Progenitor cell of endocrine pancreas (in vitro differentiated cells): ENCODE results near the gene GFOD2. TPM values are rescaled to one million over a fixed set of nuclear protein-coding genes. Genes with fewer than 3 reads are reported as not detected.
"Not testable (repeated sequence)": the region's sequence is repeated elsewhere in the genome, so short reads cannot be mapped to it uniquely, and the experiment has no call there.

Experiments
- DNase-seq: peaks from one replicate; pipeline ENCODE4 v3.0.0; 2021; ENCODE audit warnings: low spot score; ENCODE audit not compliant: unreplicated experiment
- H3K27ac Mint-ChIP-seq: 2 replicates; pipeline ENCODE4 v1.8.0; 2021; ENCODE audit warnings: mild to moderate bottlenecking, moderate library complexity, mixed read lengths
- H3K27me3 Mint-ChIP-seq: 2 replicates; pipeline ENCODE4 v1.8.0; 2021; ENCODE audit warnings: mixed read lengths
- H3K36me3 Mint-ChIP-seq: 2 replicates; pipeline ENCODE4 v1.8.0; 2022; ENCODE audit warnings: mixed read lengths; ENCODE audit not compliant: insufficient read depth
- H3K4me1 Mint-ChIP-seq: 2 replicates; pipeline ENCODE4 v1.8.0; 2021; ENCODE audit warnings: low read depth, mixed read lengths
- H3K4me3 Mint-ChIP-seq: 2 replicates; pipeline ENCODE4 v1.8.0; 2021; ENCODE audit warnings: low read depth, mild to moderate bottlenecking, moderate library complexity, mixed read lengths
- H3K9me3 Mint-ChIP-seq: 2 replicates; pipeline ENCODE4 v1.8.0; 2021; ENCODE audit warnings: low read depth, mixed read lengths
- total RNA-seq: library from RNA; stranded (reverse); gene quantifications from 2 replicates; pipeline ENCODE4 v1.2.1, GENCODE V29; 2021
- TF ChIP-seq, protein P1 (sequence below): fragments of 200-600 bp; sonication (generic); IDR thresholded peaks from one replicate; pipeline ENCODE4 v1.5.0; 2021; ENCODE audit warnings: antibody characterized with exemption, mild to moderate bottlenecking; ENCODE audit not compliant: unreplicated experiment

Gene GFOD2
- total RNA-seq, 1 donor from 2014 or later = 38.8 TPM

DNA sequence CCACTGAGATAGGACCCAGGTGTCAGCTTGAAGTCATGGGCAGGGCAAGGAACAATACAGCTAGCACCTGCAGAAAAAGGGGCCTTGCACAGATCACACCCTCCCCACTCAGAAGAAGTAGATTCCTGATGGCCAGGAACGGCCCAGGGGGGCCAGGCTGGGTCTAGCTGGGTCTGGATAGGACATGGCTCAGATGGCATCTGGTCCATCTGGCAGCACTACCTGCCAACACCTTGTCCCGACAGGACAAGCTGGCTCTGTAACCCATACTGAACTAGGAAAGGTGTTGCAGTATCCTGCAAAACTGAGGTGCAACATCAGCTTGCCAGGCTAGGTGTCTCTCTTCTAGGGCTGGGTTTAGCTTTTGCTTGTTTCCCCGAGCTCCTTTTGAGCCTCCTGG lies 38.9 kb upstream of the GFOD2 start:
- peaks cover 2% of the 10 kb centered on the region for H3K36me3 Mint-ChIP-seq
- H3K4me1 Mint-ChIP-seq = no peaks in the 10 kb centered on the region
- no peak overlapping the region for H3K4me3 Mint-ChIP-seq
- TF ChIP-seq, protein P1, sequence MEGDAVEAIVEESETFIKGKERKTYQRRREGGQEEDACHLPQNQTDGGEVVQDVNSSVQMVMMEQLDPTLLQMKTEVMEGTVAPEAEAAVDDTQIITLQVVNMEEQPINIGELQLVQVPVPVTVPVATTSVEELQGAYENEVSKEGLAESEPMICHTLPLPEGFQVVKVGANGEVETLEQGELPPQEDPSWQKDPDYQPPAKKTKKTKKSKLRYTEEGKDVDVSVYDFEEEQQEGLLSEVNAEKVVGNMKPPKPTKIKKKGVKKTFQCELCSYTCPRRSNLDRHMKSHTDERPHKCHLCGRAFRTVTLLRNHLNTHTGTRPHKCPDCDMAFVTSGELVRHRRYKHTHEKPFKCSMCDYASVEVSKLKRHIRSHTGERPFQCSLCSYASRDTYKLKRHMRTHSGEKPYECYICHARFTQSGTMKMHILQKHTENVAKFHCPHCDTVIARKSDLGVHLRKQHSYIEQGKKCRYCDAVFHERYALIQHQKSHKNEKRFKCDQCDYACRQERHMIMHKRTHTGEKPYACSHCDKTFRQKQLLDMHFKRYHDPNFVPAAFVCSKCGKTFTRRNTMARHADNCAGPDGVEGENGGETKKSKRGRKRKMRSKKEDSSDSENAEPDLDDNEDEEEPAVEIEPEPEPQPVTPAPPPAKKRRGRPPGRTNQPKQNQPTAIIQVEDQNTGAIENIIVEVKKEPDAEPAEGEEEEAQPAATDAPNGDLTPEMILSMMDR = no peak
- DNase-seq = no peak
- no peaks in the 10 kb centered on the region for H3K27me3 Mint-ChIP-seq
- no peaks in the 10 kb centered on the region for H3K9me3 Mint-ChIP-seq
- H3K27ac Mint-ChIP-seq = no peak overlapping the region

- TF ChIP-seq, protein P1 = no peak
- H3K9me3 Mint-ChIP-seq = no peaks in the 10 kb centered on the region
- DNase-seq = no peak
- no peaks in the 10 kb centered on the region for H3K36me3 Mint-ChIP-seq
- no peak overlapping the region for H3K4me3 Mint-ChIP-seq
- H3K4me1 Mint-ChIP-seq = no peaks in the 10 kb centered on the region
- no peak overlapping the region for H3K27ac Mint-ChIP-seq
- H3K27me3 Mint-ChIP-seq = no peaks in the 10 kb centered on the region
Measured at GRCh38 chr16:67752641-67753040, 33.5 kb upstream of the GFOD2 start.

- not testable (repeated sequence) for H3K4me3 Mint-ChIP-seq, H3K27ac Mint-ChIP-seq, H3K36me3 Mint-ChIP-seq
Measured at GRCh38 chr16:67751331-67751730, 32.2 kb upstream of the GFOD2 start.

DNA sequence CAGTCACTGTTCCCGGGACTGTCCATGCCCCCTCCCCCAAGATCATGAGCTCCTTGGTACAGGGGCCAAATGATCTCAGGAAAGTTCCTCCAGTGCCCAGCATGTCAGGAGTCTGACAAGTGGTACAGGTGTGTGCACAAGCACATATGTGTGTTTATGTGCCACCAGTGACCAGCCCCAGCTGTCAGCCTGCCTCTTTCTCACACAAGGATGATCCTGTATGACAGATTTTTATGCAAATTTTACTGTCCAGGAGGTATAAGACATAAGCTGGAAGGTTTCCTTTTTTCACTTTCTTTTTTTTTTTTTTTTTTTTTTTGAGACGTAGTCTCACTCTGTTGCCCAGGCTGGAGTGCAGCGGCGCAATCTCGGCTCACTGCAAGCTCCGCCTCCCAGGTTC lies 31.4 kb upstream of the GFOD2 start:
- Mint-ChIP-seq H3K36me3 (peaks cover 3% of the 10 kb centered on the region), H3K4me1 (no peaks in the 10 kb centered on the region), H3K9me3 (no peaks in the 10 kb centered on the region), H3K27me3 (no peaks in the 10 kb centered on the region), H3K27ac (peak overlapping the region; percentile 45), H3K4me3 (no peak overlapping the region)
- TF ChIP-seq, protein P1 = no peak
- DNase-seq = no peak

More at GRCh38 chr16:67751331-67751730, 32.2 kb upstream of the GFOD2 start:
- not testable (repeated sequence) for H3K27me3 Mint-ChIP-seq, H3K9me3 Mint-ChIP-seq, H3K4me1 Mint-ChIP-seq, DNase-seq

DNA sequence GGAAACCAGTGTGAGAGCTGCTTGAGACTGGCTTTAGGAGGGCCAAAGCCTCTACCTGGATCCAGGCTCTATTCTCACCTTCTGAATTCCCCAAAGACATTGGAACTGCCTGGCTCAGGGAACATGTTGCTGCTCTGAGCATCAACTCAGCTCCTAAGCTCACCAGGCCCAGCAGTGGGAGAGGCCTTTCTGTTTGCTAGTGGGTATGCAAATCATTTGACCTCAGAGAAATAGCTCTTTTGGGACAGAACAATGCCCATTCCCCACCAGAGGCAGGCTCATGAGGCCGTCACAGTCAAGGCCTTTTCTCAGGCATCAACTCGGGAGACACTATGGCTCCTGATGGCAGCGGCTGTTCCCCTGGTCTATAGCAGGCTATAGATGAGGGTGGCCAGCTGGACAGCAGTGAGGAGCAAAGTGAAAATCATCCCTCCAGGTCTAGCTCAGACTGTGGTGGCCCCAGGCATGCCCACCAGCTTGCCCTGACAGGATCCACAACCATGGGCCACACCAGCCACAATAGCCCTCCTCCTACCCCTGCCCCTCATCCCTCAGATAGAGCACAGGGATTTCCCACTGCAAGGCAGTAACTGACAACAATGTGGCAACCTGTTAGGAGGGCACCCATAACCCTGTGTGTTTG lies 30.4 kb upstream of the GFOD2 start:
- H3K36me3 Mint-ChIP-seq = peaks cover 3% of the 10 kb centered on the region
- no peaks in the 10 kb centered on the region for H3K4me1 Mint-ChIP-seq
- no peak for DNase-seq
- H3K9me3 Mint-ChIP-seq = no peaks in the 10 kb centered on the region
- TF ChIP-seq, protein P1 = no peak
- H3K27me3 Mint-ChIP-seq = no peaks in the 10 kb centered on the region
- no peak overlapping the region for H3K27ac Mint-ChIP-seq
- no peak overlapping the region for H3K4me3 Mint-ChIP-seq

- no peak overlapping the region for H3K4me3 Mint-ChIP-seq
- no peak overlapping the region for H3K27ac Mint-ChIP-seq
- no peaks in the 10 kb centered on the region for H3K27me3 Mint-ChIP-seq
- TF ChIP-seq, protein P1 = no peak
- DNase-seq = no peak
- H3K36me3 Mint-ChIP-seq = peaks cover 4% of the 10 kb centered on the region
- H3K4me1 Mint-ChIP-seq = no peaks in the 10 kb centered on the region
- H3K9me3 Mint-ChIP-seq = no peaks in the 10 kb centered on the region
Measured at GRCh38 chr16:67748834-67749233, 29.7 kb upstream of the GFOD2 start.
